Fibroblast of the conjunctiva (primary cell): ENCODE results near the gene KCNH5.
"Not testable (repeated sequence)": the region's sequence is repeated elsewhere in the genome, so short reads cannot be mapped to it uniquely, and the experiment has no call there.

Experiments used
- DNase-seq: peaks from one replicate; pipeline ENCODE4 v3.0.0-alpha.2; 2010; ENCODE audit warnings: low read depth

Gene KCNH5

GRCh38 chr14:62882967-62883366 is 162.3 kb downstream of the KCNH5 start:
- no peak for DNase-seq

- no peak for DNase-seq
Observed at GRCh38 chr14:62866376-62866775, 178.9 kb downstream of the KCNH5 start.

- no peak for DNase-seq
Observed at GRCh38 chr14:62864588-62864987, 180.7 kb downstream of the KCNH5 start.

GRCh38 chr14:62858011-62858410 is 187.2 kb downstream of the KCNH5 start:
- DNase-seq: not testable (repeated sequence)

- DNase-seq: no peak
Observed at GRCh38 chr14:62854951-62855350, 190.3 kb downstream of the KCNH5 start.

GRCh38 chr14:62847168-62847567 is 198.1 kb downstream of the KCNH5 start:
- peak; percentile 1 for DNase-seq

GRCh38 chr14:62844546-62844945 is 200.7 kb downstream of the KCNH5 start:
- no peak for DNase-seq

GRCh38 chr14:62824086-62824485 is 221.2 kb downstream of the KCNH5 start:
- DNase-seq: no peak

GRCh38 chr14:62819931-62820330 is 225.3 kb downstream of the KCNH5 start:
- DNase-seq: no peak

- DNase-seq: no peak
Observed at GRCh38 chr14:62807636-62808035, 237.6 kb downstream of the KCNH5 start.

- DNase-seq: no peak
Observed at GRCh38 chr14:62800577-62800976, 244.7 kb downstream of the KCNH5 start.

GRCh38 chr14:62796431-62796830 is 248.8 kb downstream of the KCNH5 start:
- no peak for DNase-seq

- DNase-seq: no peak
Observed at GRCh38 chr14:62792578-62792977, 252.7 kb downstream of the KCNH5 start.

GRCh38 chr14:62781328-62781727 is 263.9 kb downstream of the KCNH5 start:
- not testable (repeated sequence) for DNase-seq

GRCh38 chr14:62778852-62779251 is 266.4 kb downstream of the KCNH5 start:
- no peak for DNase-seq

- DNase-seq: no peak
Observed at GRCh38 chr14:62778310-62778709, 266.9 kb downstream of the KCNH5 start.

GRCh38 chr14:62777510-62777909 is 267.7 kb downstream of the KCNH5 start:
- no peak for DNase-seq

GRCh38 chr14:62776300-62776699 is 269.0 kb downstream of the KCNH5 start:
- no peak for DNase-seq

- no peak for DNase-seq
Observed at GRCh38 chr14:62768753-62769152, 276.5 kb downstream of the KCNH5 start.

- DNase-seq: no peak
Observed at GRCh38 chr14:62763951-62764350, 281.3 kb downstream of the KCNH5 start.

GRCh38 chr14:62759796-62760195 is 285.5 kb downstream of the KCNH5 start:
- DNase-seq: no peak

GRCh38 chr14:62746881-62747280 is 298.4 kb downstream of the KCNH5 start:
- DNase-seq: not testable (repeated sequence)

- no peak for DNase-seq
Observed at GRCh38 chr14:62745496-62745895, 299.8 kb downstream of the KCNH5 start.

- no peak for DNase-seq
Observed at GRCh38 chr14:62743560-62743959, 301.7 kb downstream of the KCNH5 start.

- DNase-seq: no peak
Observed at GRCh38 chr14:62743118-62743517, 302.1 kb downstream of the KCNH5 start.
